HG02943 (cell line): ENCODE data around the gene GLI1.

Source experiments
- ATAC-seq: cut with Tn5 transposase; IDR thresholded peaks from one replicate; pipeline ENCODE4 v1.9.1; 2021; ENCODE audit warnings: mild to moderate bottlenecking, low read depth, moderate library complexity; ENCODE audit not compliant: unreplicated experiment

Gene GLI1

DNA sequence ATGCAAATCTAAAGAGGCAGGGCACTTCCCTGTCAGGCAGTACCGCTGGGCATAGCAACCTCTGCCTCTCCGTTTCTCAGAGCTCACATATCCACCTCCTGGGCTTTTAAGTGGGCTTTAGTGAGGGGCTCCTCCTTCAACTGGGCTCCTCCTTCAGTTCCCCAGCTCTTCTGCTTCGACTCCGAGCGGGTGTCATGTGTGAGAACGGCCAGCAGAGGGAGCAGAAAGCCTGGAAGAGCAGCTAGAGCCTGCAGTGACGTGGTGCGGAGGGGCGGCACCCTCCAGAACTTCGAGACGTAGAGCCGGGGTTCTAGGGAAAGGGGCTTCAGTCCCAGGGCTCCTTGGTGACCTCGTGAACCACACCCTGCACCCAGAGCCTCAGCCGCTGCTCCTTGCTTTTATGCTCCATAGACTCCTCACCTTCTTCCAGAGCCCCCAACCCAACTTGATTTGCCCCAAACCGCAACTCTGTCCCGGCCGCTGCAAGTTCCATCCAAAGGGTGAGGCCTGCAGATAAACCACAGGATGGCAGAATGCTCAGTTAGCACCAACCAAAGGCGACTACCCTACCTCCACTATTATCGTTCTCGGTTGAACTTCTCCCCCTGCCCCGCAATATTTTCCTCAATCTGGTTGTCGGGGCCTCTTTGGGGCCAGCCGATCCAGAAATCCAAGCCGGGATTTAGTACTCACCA lies 383 bp upstream of the GLI1 start:
- peak; percentile 56 for ATAC-seq

DNA sequence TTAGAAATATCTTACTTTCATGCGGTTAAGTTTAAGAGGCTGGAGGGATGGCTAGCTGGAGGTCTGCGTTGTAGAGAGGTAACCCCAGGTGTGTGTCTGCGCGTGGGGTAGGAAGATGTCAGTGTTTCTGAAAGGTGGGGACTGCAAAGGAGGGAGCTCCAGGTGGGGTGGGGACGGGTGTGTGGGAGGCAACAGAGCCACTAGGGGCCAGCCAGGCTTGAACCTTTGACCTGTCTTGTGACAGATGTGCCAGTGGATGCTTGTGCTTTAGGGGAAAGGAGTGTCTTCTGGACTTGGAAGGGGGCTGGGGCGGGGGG lies 841 bp downstream of the GLI1 start:
- ATAC-seq: no peak

DNA sequence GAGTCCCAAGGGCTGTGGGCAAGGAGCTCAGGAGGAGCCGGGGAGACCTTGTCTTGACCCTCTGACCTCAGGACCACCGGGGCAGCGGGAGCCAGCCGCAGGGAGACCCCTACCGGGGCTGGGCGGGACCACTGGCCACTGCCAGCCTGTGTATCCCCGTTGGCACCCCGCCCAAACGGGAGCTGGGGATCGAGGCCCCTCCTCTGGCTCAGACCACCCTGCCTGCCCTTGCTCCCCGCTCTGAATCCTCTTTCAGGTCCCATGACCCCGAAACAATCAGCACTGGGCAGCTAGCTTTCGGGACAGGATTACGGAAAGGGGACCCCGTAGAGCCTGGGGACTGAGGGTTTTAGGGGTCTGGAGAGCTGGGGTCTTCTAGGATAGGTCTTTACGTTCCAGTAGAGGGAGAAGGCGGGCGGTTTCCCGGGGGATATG lies 1.3 kb downstream of the GLI1 start:
- ATAC-seq: no peak

- ATAC-seq: no peak
Measured at GRCh38 chr12:57461276-57461916, 1.8 kb downstream of the GLI1 start.

DNA sequence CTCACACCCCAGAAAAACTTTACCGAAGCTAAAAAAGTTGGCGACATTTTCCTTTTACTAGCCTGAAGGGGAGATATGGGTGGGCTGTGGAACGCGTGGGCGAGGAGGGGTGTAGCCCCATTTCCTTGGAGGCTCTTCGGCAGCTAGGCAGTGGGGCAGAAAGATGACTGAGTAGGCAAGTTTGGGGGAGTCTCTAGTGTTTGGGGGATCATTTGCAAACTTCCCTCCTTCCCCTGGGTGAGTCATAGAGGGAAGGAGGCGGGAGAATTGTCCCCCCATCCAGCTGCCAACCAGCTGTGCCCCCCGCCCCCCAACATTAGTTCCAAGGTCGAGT lies 2.3 kb downstream of the GLI1 start:
- no peak for ATAC-seq

DNA sequence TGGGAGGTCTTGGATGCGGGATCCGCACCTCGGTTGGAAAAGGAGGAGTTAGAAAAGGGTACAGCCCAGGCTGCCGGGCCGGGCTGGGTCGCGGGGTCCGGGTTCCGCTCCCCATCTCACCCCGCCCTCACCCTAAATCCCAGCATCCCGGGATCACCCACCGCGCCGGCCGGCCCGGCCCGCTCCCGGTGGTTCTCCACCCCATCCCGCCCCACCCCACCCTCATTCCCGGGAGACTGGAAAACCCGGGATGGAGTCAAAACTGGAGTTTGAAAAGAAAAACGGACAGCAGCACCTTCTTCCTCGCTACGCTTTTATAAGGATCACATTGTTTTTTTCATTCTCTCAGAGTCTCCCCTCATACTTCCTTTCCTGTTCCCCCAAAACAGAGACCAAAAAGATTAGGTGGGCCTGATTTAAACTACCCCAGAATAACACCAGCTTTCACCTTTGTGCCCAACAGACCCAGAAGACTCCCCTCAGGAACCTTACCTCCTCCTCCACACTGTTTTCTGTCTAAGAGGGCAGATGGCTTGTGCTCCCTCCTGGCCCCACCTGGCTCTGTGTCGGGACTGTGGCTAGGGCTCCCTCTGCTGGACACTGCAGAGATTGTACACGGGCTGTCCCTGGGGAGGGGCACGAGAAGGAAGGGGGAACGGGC lies 2.8 kb downstream of the GLI1 start:
- ATAC-seq: peak; percentile 44

DNA sequence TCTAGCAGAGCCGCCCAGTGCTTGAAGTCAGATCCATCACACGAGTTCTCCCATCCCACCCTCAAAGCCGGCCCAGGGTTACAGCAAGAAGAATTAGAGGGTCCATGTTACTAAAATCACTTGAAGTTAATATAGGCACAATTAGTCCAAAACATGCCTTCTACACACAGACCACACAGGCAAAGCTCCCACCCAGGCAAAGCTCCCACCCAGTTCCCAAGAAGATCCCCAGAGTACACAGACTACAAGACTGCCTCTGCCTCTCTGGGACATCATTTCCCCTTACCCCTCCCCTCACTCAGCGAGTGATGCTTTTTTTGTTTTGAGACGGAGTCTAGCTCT lies 3.3 kb downstream of the GLI1 start:
- ATAC-seq: no peak

GRCh38 chr12:57464569-57464968 lies 5.0 kb downstream of the GLI1 start:
- ATAC-seq: no peak

DNA sequence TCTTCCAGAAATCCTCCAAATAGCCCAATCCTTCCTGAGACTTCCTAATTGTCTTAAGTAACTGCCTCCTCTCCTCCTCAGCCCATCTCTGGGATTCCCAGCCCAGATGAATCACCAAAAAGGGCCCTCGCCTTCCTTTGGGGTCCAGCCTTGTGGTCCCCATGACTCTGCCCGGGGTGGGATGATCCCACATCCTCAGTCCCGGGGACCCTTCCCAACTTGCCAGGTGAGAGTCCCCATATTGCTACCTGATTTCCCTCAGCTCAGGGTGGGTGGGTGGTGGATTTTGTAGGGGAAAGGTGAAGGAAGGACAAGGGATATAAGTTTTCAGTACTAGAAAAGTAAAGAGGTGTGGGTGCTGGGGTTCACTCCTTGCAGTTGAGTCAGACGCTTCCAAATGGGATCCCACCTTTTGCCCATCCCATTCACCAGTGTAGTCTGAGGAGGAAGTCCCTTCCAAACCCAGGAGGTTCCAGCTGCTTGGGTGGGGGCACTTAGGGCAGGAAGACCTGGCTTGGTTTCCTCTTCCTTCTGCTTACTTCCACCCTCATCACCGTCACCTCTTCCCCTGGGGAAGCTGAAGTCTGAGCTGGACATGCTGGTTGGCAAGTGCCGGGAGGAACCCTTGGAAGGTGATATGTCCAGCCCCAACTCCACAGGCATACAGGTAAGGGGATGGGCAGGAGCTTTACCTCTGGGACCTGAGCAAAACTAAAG lies 5.6 kb downstream of the GLI1 start:
- no peak for ATAC-seq

- ATAC-seq: no peak
Measured at GRCh38 chr12:57465747-57466505, 6.3 kb downstream of the GLI1 start.

DNA sequence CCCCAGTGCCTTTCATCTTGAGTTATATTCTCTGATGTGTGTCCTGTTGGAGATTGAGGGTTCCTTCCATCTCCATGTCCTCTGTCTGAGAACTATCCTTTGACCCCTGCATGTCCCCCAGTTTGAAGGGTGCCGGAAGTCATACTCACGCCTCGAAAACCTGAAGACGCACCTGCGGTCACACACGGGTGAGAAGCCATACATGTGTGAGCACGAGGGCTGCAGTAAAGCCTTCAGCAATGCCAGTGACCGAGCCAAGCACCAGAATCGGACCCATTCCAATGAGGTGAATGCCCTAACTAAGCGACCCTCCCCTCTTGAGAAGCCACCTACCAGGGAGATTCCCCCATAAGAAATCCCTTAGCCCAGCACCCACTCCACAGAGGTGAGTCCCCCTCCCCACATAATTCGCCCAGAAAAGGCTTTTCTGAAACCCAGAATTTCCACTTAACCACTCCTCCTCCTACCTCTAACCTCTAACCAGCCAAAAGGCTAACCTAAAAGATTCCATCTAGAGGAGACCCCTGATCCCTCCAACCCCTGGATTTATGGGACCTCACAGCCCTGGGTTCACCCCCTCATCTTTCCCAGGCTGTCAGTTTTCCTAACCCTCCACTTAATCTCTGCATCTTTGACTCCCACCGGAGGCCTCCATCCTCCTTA lies 7.8 kb downstream of the GLI1 start:
- no peak for ATAC-seq

- ATAC-seq: no peak
Measured at GRCh38 chr12:57467915-57468314, 8.3 kb downstream of the GLI1 start.

GRCh38 chr12:57469296-57470164 lies 9.9 kb downstream of the GLI1 start:
- ATAC-seq: no peak

- ATAC-seq: no peak
Measured at GRCh38 chr12:57470286-57470969, 10.8 kb downstream of the GLI1 start.

DNA sequence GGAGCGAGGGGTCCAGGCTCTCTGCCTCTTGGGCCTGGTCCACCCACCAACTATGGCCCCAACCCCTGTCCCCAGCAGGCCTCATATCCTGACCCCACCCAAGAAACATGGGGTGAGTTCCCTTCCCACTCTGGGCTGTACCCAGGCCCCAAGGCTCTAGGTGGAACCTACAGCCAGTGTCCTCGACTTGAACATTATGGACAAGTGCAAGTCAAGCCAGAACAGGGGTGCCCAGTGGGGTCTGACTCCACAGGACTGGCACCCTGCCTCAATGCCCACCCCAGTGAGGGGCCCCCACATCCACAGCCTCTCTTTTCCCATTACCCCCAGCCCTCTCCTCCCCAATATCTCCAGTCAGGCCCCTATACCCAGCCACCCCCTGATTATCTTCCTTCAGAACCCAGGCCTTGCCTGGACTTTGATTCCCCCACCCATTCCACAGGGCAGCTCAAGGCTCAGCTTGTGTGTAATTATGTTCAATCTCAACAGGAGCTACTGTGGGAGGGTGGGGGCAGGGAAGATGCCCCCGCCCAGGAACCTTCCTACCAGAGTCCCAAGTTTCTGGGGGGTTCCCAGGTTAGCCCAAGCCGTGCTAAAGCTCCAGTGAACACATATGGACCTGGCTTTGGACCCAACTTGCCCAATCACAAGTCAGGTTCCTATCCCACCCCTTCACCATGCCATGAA lies 11.5 kb downstream of the GLI1 start:
- ATAC-seq: no peak

DNA sequence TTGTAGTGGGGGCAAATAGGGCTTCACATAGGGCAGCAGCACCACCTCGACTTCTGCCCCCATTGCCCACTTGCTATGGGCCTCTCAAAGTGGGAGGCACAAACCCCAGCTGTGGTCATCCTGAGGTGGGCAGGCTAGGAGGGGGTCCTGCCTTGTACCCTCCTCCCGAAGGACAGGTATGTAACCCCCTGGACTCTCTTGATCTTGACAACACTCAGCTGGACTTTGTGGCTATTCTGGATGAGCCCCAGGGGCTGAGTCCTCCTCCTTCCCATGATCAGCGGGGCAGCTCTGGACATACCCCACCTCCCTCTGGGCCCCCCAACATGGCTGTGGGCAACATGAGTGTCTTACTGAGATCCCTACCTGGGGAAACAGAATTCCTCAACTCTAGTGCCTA lies 12.1 kb downstream of the GLI1 start:
- no peak for ATAC-seq

- no peak for ATAC-seq
Measured at GRCh38 chr12:57472391-57472790, 12.8 kb downstream of the GLI1 start.

DNA sequence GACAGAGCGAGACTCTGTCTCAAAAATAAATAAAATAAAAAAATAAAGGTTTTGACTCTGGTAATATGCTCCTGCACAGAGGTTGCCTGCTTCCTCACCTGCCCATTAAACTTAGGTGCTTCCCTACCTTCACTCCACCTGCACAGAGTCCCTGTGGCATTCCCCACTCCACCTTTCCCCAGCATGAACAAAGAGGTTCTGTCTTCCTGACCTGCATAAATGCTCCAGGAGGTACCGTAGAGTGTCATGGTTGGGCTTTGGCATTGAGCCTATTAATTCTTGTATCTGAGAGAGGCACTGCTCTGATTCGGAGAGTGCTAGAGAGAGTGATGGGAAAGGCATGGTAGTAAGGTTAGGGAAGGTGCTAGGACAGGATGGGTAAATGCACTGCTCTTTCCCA lies 13.8 kb downstream of the GLI1 start:
- ATAC-seq: no peak
